C4-2B (cell line): ENCODE results near the gene GIT2.

Experiments
- H3K27ac ChIP-seq: fragments of 450-650 bp; 2 replicates; pipeline ENCODE4 v1.5.1; 2017
- CTCF ChIP-seq: fragments of 450-650 bp; conservative IDR thresholded peaks from 2 replicates; pipeline ENCODE4 v1.5.1; 2017; ENCODE audit warnings: mild to moderate bottlenecking
- ZFX ChIP-seq: fragments of 450-650 bp; IDR thresholded peaks from 2 replicates; pipeline ENCODE4 v1.6.1; 2017

Gene GIT2

GRCh38 chr12:109925185-109925840 is 70.9 kb downstream of the GIT2 start:
- TF ChIP-seq ZFX = no peak
- TF ChIP-seq CTCF = no peak
- no peak overlapping the region for H3K27ac ChIP-seq

GRCh38 chr12:109923481-109924245 is 72.5 kb downstream of the GIT2 start:
- H3K27ac ChIP-seq = no peak overlapping the region
- TF ChIP-seq CTCF (no peak), ZFX (no peak)

GRCh38 chr12:109923038-109923437 is 73.1 kb downstream of the GIT2 start:
- no peak for TF ChIP-seq CTCF
- no peak for TF ChIP-seq ZFX
- H3K27ac ChIP-seq = no peak overlapping the region

- H3K27ac ChIP-seq = no peak overlapping the region
- TF ChIP-seq ZFX (no peak), CTCF (no peak)
These were observed 74.2 kb downstream of the GIT2 start for GRCh38 chr12:109921982-109922381.

GRCh38 chr12:109920261-109920780 is 75.8 kb downstream of the GIT2 start:
- no peak overlapping the region for H3K27ac ChIP-seq
- TF ChIP-seq ZFX = no peak

GRCh38 chr12:109919456-109919855 is 76.7 kb downstream of the GIT2 start:
- no peak for TF ChIP-seq CTCF
- no peak for TF ChIP-seq ZFX
- H3K27ac ChIP-seq = no peak overlapping the region

- TF ChIP-seq ZFX (no peak), CTCF (no peak)
- H3K27ac ChIP-seq = peak overlapping the region; percentile 73
These were observed 80.1 kb downstream of the GIT2 start for GRCh38 chr12:109916045-109916444.
